Activated CD8-positive, alpha-beta T cell treated with anti-CD3 and anti-CD28 coated beads for 36 hours (primary cell): ENCODE data around the gene CELA1. TPM values are rescaled to one million over a fixed set of nuclear protein-coding genes. Genes with fewer than 3 reads are reported as not detected.

Experiments used
- ATAC-seq: fragments of 200-7000 bp; cut with Tn5 transposase; one replicate; pipeline ENCODE4 v1.10.0; 2021; ENCODE audit warnings: mild to moderate bottlenecking, moderate library complexity
- CTCF ChIA-PET: fragments of 350-600 bp; sonication (Branson Sonifier 250); formaldehyde crosslinking; loops from one replicate; lab custom pipeline; 2021; ENCODE audit warnings: antibody characterized with exemption; lab: Charles Lee
- POLR2A ChIA-PET: fragments of 350-600 bp; sonication (Branson Sonifier 250); formaldehyde crosslinking; loops from one replicate; lab custom pipeline; 2021; ENCODE audit warnings: antibody characterized with exemption; lab: Charles Lee
- DNase-seq: peaks from one replicate; pipeline ENCODE4 v3.0.0-alpha.2; 2020
- H3K27ac Mint-ChIP-seq: one replicate; pipeline ENCODE4 v1.8.0; 2021; ENCODE audit warnings: mild to moderate bottlenecking, mixed read lengths
- H3K27me3 Mint-ChIP-seq: one replicate; pipeline ENCODE4 v1.8.0; 2021; ENCODE audit warnings: mixed read lengths
- H3K36me3 Mint-ChIP-seq: one replicate; pipeline ENCODE4 v1.8.0; 2021; ENCODE audit warnings: low read depth, mixed read lengths
- H3K4me1 Mint-ChIP-seq: one replicate; pipeline ENCODE4 v1.8.0; 2021; ENCODE audit warnings: low read depth, mixed read lengths
- H3K4me3 Mint-ChIP-seq: one replicate; pipeline ENCODE4 v1.8.0; 2021; ENCODE audit warnings: mild to moderate bottlenecking, moderate library complexity, mixed read lengths
- H3K9me3 Mint-ChIP-seq: one replicate; pipeline ENCODE4 v1.8.0; 2021; ENCODE audit warnings: mixed read lengths
- intact Hi-C: fragments of 100-400 bp; cut with micrococcal nuclease; formaldehyde crosslinking; loops from one replicate; pipeline ENCODE4 v1.10.0; 2022
- total RNA-seq, 2 experiments: library from RNA; stranded (reverse); gene quantifications; one replicate each; pipeline ENCODE4 v1.2.3, GENCODE V29; 2021
- TF ChIP-seq, protein P1 (sequence below): fragments of 200-600 bp; IDR thresholded peaks from one replicate; pipeline ENCODE4 v1.8.0; 2022; ENCODE audit warnings: antibody characterized with exemption, mild to moderate bottlenecking

CELA1 gene
- total RNA-seq, 2 experiments from 2014 or later: 0.29 TPM; not detected in 1

DNA sequence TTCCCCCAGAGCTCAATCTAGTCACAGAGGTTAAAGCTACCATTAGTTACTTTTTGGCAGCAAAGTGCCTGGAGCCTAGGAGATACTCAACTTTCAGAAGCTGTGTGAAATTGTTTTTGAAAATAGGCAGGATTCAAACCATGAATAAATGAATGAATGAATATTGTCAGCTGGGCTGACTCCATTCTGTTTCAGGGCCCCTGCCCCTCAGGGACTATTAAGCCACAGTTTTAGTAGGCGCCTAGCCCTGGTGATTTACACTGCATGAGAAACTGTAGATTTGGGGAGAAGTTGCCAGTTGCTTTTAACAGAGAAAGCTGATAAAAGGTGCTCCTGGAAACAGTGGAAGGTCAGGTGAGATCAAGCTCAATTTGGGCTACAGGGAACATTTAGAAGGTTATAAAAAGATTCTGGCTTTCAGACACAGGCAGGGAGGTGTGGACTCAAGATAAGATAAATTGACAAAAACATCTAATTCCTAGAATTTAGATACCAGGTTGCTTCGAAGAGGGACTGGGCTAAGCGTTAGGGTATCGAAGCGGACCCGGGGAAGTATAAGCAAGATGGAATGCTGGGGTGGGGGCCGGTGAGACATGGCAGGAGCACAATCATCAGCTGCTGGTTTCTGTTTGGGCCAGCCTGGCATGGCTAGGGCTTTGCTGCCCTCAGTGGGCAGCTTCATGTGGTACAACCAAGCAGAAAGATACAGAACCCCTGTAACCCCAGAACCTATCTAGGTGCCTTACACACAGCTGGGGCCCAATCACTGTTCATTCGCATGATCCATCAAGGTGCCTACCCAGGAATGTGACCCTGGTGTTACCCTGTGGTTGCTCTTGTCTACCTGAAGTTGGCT, 14.9 kb upstream of the CELA1 start:
- no peak overlapping the region for H3K4me3 Mint-ChIP-seq
- ChIA-PET CTCF (interaction anchor here (0.6 to 1.3 kb wide), 6 partner anchors 8 to 280 kb away, joined by 3 to 4 read pairs (median 3); no protein-coding TSS in a partner anchor), POLR2A (interaction anchor here (1.5 to 1.6 kb wide), 2 partner anchors 11 to 20 kb away, joined by 3 to 4 read pairs; no protein-coding TSS in a partner anchor)
- TF ChIP-seq, protein P1, sequence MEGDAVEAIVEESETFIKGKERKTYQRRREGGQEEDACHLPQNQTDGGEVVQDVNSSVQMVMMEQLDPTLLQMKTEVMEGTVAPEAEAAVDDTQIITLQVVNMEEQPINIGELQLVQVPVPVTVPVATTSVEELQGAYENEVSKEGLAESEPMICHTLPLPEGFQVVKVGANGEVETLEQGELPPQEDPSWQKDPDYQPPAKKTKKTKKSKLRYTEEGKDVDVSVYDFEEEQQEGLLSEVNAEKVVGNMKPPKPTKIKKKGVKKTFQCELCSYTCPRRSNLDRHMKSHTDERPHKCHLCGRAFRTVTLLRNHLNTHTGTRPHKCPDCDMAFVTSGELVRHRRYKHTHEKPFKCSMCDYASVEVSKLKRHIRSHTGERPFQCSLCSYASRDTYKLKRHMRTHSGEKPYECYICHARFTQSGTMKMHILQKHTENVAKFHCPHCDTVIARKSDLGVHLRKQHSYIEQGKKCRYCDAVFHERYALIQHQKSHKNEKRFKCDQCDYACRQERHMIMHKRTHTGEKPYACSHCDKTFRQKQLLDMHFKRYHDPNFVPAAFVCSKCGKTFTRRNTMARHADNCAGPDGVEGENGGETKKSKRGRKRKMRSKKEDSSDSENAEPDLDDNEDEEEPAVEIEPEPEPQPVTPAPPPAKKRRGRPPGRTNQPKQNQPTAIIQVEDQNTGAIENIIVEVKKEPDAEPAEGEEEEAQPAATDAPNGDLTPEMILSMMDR: no peak
- no peaks in the 10 kb centered on the region for H3K27me3 Mint-ChIP-seq
- ATAC-seq (no peak), DNase-seq (no peak)
- H3K9me3 Mint-ChIP-seq: no peaks in the 10 kb centered on the region
- intact Hi-C loops: no loop called here
- H3K36me3 Mint-ChIP-seq: peaks cover 30% of the 10 kb centered on the region
- peaks cover 9% of the 10 kb centered on the region for H3K4me1 Mint-ChIP-seq
- no peak overlapping the region for H3K27ac Mint-ChIP-seq

DNA sequence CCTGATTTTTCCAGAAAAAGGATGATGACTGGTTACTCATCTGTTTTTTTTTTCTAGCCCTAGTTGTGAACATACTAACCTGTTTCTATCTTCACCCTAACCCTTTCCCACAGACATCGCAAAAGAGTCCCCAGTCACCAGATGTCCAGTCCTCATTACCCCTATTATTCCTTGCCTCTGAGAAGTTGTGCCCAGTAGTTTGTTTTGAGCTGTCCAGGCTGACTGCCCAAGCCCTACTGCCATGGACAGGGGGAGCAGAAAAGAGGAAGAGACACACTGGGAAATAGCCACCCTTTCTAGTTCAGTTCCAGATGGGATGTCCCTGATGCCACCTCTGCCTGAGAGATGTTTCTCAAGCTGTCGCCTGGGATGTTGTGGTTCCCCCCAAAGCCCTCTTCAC, 13.8 kb upstream of the CELA1 start:
- Mint-ChIP-seq H3K27ac (no peak overlapping the region), H3K4me1 (peaks cover 9% of the 10 kb centered on the region), H3K27me3 (no peaks in the 10 kb centered on the region), H3K36me3 (peaks cover 31% of the 10 kb centered on the region), H3K4me3 (no peak overlapping the region), H3K9me3 (no peaks in the 10 kb centered on the region)
- CTCF ChIA-PET: interaction anchor here (0.6 to 1.3 kb wide), 3 partner anchors 9 to 279 kb away, joined by 3 to 4 read pairs (median 3); no protein-coding TSS in a partner anchor
- ATAC-seq: no peak
- intact Hi-C loops: no loop called here
- POLR2A ChIA-PET: interaction anchor here (0.9 to 1.9 kb wide), 3 partner anchors 9 to 26 kb away, joined by 3 to 7 read pairs (median 4); no protein-coding TSS in a partner anchor
- TF ChIP-seq, protein P1: no peak
- DNase-seq: no peak

DNA sequence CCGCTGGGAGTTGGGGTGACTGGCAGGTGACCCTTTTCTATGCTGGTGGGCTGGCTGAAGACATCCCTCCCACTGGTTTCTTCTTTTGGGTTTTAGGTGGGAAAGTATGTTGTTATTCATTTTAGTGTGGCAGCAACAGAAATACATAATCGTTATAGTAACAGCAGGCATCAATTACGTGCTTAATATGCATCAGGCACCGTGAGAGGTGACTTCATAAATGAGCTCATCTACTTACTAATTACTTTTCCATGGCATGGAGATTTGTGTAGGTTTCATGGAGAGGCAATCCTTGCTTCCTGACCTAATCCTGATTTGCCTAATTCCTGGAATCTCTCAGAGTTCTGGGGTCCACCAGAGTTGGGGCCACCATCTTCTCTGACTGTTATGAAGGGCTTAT, 13.4 kb upstream of the CELA1 start:
- no peak for DNase-seq
- H3K4me3 Mint-ChIP-seq: no peak overlapping the region
- intact Hi-C loops: no loop called here
- TF ChIP-seq, protein P1: no peak
- no peaks in the 10 kb centered on the region for H3K9me3 Mint-ChIP-seq
- no peaks in the 10 kb centered on the region for H3K27me3 Mint-ChIP-seq
- POLR2A ChIA-PET: interaction anchor here (0.9 to 1.9 kb wide), 2 partner anchors 9 to 27 kb away, joined by 3 to 7 read pairs; no protein-coding TSS in a partner anchor
- peaks cover 35% of the 10 kb centered on the region for H3K36me3 Mint-ChIP-seq
- no peak for ATAC-seq
- peaks cover 9% of the 10 kb centered on the region for H3K4me1 Mint-ChIP-seq
- CTCF ChIA-PET: interaction anchor here (1.5 kb wide), 1 partner anchor 19 kb away, joined by 4 read pairs; no protein-coding TSS in a partner anchor
- H3K27ac Mint-ChIP-seq: no peak overlapping the region

DNA sequence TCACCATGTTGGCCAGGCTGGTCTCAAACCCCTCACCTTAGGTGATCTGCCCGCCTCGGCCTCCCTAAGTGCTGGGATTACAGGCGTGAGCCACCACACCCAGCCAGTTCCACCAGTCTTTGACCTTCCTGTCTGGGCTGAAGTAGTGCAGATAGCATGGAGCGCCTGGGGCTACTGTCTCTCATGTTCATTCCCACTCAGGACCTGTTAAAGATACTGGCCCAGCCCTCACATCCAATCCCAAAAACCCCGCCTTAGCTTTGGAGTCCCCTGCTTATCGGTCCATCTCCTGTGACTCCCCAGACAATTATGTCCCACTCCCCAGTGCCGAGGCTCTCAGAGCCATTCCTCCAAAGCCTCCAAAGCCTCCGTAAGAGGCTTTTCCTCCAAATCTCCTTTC, 12.0 kb upstream of the CELA1 start:
- Mint-ChIP-seq H3K4me3 (no peak overlapping the region), H3K27me3 (no peaks in the 10 kb centered on the region), H3K36me3 (peaks cover 34% of the 10 kb centered on the region), H3K9me3 (no peaks in the 10 kb centered on the region), H3K4me1 (peaks cover 9% of the 10 kb centered on the region), H3K27ac (no peak overlapping the region)
- POLR2A ChIA-PET: interaction anchor here (0.6 kb wide), 1 partner anchor 459 kb away, joined by 4 read pairs; no protein-coding TSS in a partner anchor
- TF ChIP-seq, protein P1: no peak
- intact Hi-C loops: no loop called here
- ATAC-seq: no peak
- DNase-seq: no peak
- CTCF ChIA-PET: interaction anchor here (1.5 kb wide), 1 partner anchor 17 kb away, joined by 4 read pairs; no protein-coding TSS in a partner anchor
